ENCODE data around the gene CTNNBIP1. TPM values are rescaled to one million over a fixed set of nuclear protein-coding genes. Genes with fewer than 3 reads are reported as not detected.

The CTNNBIP1 gene
- total RNA-seq, 1 experiment from 2014 or later: 44.4 TPM

- Histone ChIP-seq H3K79me1 (ENCODE audit: insufficient read depth, low read depth, low read length, poor library complexity, severe bottlenecking) (no peaks in the 10 kb centered on the region), H3K27me3 (ENCODE audit: insufficient read depth, low read length) (no peaks in the 10 kb centered on the region), H3K56ac (ENCODE audit: insufficient read length, low read depth, low read length) (no peak overlapping the region), H2BK20ac (ENCODE audit: low read depth, low read length, poor library complexity, severe bottlenecking) (no peak overlapping the region), H4K91ac (ENCODE audit: insufficient read length, low read depth, low read length) (no peak overlapping the region), H2AK5ac (ENCODE audit: insufficient read length, low read length) (no peak overlapping the region), H3K79me2 (ENCODE audit: insufficient read depth, low read length) (no peaks in the 10 kb centered on the region), H3K23ac (ENCODE audit: insufficient read length, low read depth, low read length) (no peak overlapping the region), H3K4ac (ENCODE audit: low read depth, low read length) (no peak overlapping the region), H3K9me3 (ENCODE audit: control insufficient read depth, low read depth, low read length) (no peaks in the 10 kb centered on the region), H4K5ac (ENCODE audit: insufficient read length, low read depth, low read length) (no peak overlapping the region), H4K20me1 (ENCODE audit: control insufficient read depth, insufficient read depth, insufficient read length) (no peaks in the 10 kb centered on the region), H3K27ac (ENCODE audit: insufficient read length, low read depth, low read length) (no peak overlapping the region), H2AFZ (ENCODE audit: low read length) (no peak overlapping the region), H3K18ac (ENCODE audit: insufficient read length, low read depth, low read length) (no peak overlapping the region), H3K4me1 (ENCODE audit: insufficient read depth, low read length) (no peaks in the 10 kb centered on the region; the same call in 1 of the 2 replicates), H2BK15ac (ENCODE audit: low read depth, low read length) (no peak overlapping the region), H3K9ac (ENCODE audit: extremely low read depth, insufficient read length, low read length) (no peak overlapping the region), H3K14ac (ENCODE audit: insufficient read depth, low read length) (no peak overlapping the region), H3K23me2 (ENCODE audit: insufficient read length, low read depth, low read length, poor library complexity, severe bottlenecking) (peaks cover 6% of the 10 kb centered on the region), H4K8ac (replicated peaks; ENCODE audit: insufficient read length, low read depth, low read length) (no peak overlapping the region), H3K4me2 (ENCODE audit: insufficient read depth, insufficient read length, low read length) (no peak overlapping the region), H2BK5ac (ENCODE audit: insufficient read length, low read length) (no peak overlapping the region), H3T11ph (ENCODE audit: low read length) (no peak overlapping the region), H2BK12ac (ENCODE audit: insufficient read length, low read depth, low read length) (no peak overlapping the region), H2BK120ac (ENCODE audit: low read depth, low read length, poor library complexity, severe bottlenecking) (no peak overlapping the region)
- no peak for DNase-seq
- Mint-ChIP-seq H3K4me1 (peaks cover 13 to 14% of the 10 kb centered on the region in 2 experiments), H3K27ac (no peak overlapping the region), H3K36me3 (ENCODE audit: insufficient read depth in 1 of 3, low read depth in 3 of 3) (peaks cover 0 to 4% (median 0%) of the 10 kb centered on the region in 3 experiments; a peak in 3 of 7 replicates), H3K9me3 (no peaks in the 10 kb centered on the region), H3K4me3 (no peak overlapping the region; a peak in 1 of 5 replicates), H3K27me3 (ENCODE audit: low read depth) (no peaks in the 10 kb centered on the region)
- no peak for TF ChIP-seq CTCF (conservative IDR thresholded peaks at IDR 0.05)
- WGBS (ENCODE audit: extremely low coverage, insufficient read length, low lambda C conversion rate): no CpG with 5 or more reads among the region's 2 CpGs
Observed at GRCh38 chr1:9946315-9946714, 36.2 kb upstream of the CTNNBIP1 start.
